H1 (cell line): ENCODE results near the gene AKR7A3. TPM values are rescaled to one million over a fixed set of nuclear protein-coding genes. Genes with fewer than 3 reads are reported as not detected.

Source experiments
- CTCF ChIA-PET: fragments of 300-600 bp; sonication (Branson Sonifier 250); formaldehyde crosslinking; loops from one replicate; lab custom pipeline; 2021; ENCODE audit not compliant: partially characterized antibody; lab: Charles Lee
- POLR2A ChIA-PET: fragments of 300-600 bp; sonication (Branson Sonifier 250); formaldehyde crosslinking; loops from one replicate; lab custom pipeline; 2021; ENCODE audit warnings: inconsistent platforms; ENCODE audit not compliant: partially characterized antibody; lab: Charles Lee
- DNase-seq, 2 experiments: peaks; one replicate each; pipeline versions ENCODE4 v3.0.0 to v3.0.0-alpha.2; 2010 to 2022; ENCODE audit warnings: low spot score in 2 of 2, low read depth in 1 of 2, mixed read lengths in 1 of 2
- FAIRE-seq: peaks from 2 replicates; lab custom pipeline; 2011; peaks lifted over from hg19 to GRCh38; lab: Jason Lieb, UNC
- H2AFZ ChIP-seq: 2 replicates; pipeline ENCODE4 v1.8.1; 2012; ENCODE audit warnings: low read length, inconsistent platforms
- H2AK5ac ChIP-seq: 2 replicates; pipeline ENCODE4 v1.6.1; 2013; ENCODE audit warnings: low read depth, low read length
- H2BK120ac ChIP-seq: replicated peaks from 2 replicates; pipeline ENCODE3; 2013; ENCODE audit warnings: low read depth, low read length, inconsistent platforms
- H2BK12ac ChIP-seq: 2 replicates; pipeline ENCODE4 v1.6.1; 2013; ENCODE audit warnings: low read depth, low read length
- H2BK15ac ChIP-seq: 2 replicates; pipeline ENCODE4 v1.6.1; 2013; ENCODE audit warnings: low read length
- H2BK20ac ChIP-seq: 2 replicates; pipeline ENCODE4 v1.6.1; 2013; ENCODE audit warnings: low read length
- H2BK5ac ChIP-seq: 2 replicates; pipeline ENCODE4 v1.6.1; 2013; ENCODE audit warnings: low read depth, low read length
- H3K14ac ChIP-seq: 2 replicates; pipeline ENCODE4 v1.6.1; 2013; ENCODE audit warnings: inconsistent platforms; ENCODE audit not compliant: insufficient read length
- H3K18ac ChIP-seq: 2 replicates; pipeline ENCODE4 v1.6.1; 2013; ENCODE audit warnings: low read length; ENCODE audit errors: extremely low read depth
- H3K23ac ChIP-seq: 2 replicates; pipeline ENCODE4 v1.6.1; 2013; ENCODE audit warnings: inconsistent platforms; ENCODE audit not compliant: insufficient read length
- H3K23me2 ChIP-seq: 2 replicates; pipeline ENCODE4 v1.6.1; 2013; ENCODE audit warnings: low read depth, low read length
- H3K27ac ChIP-seq: 2 replicates; pipeline ENCODE4 v1.6.1; 2011; ENCODE audit warnings: low read depth, low read length, inconsistent platforms
- H3K27me3 ChIP-seq, 4 experiments: replicated peaks in 1 of 4; 1 replicate in 1 of 4; 2 replicates in 3 of 4; pipeline versions ENCODE4 v1.6.1 to v1.8.1; 2011 to 2013; ENCODE audit warnings: low read length in 3 of 4, mild to moderate bottlenecking in 3 of 4, inconsistent platforms in 2 of 4, mixed read lengths in 2 of 4, moderate library complexity in 1 of 4; ENCODE audit not compliant: control insufficient read depth in 3 of 4, insufficient read depth in 3 of 4; ENCODE audit errors: extremely low read depth in 1 of 4
- H3K36me3 ChIP-seq, 4 experiments: 2 replicates each; pipeline versions ENCODE4 v1.6.1 to v1.8.1; 2011 to 2013; ENCODE audit warnings: mild to moderate bottlenecking in 4 of 4, low read length in 3 of 4, moderate library complexity in 2 of 4, control low read depth in 1 of 4, inconsistent platforms in 1 of 4; ENCODE audit not compliant: insufficient read depth in 4 of 4, control insufficient read depth in 2 of 4
- H3K4ac ChIP-seq: replicated peaks from 2 replicates; pipeline ENCODE3; 2013; ENCODE audit warnings: low read length, low read depth, mixed read lengths, inconsistent platforms; ENCODE audit not compliant: insufficient read length
- H3K4me1 ChIP-seq, 4 experiments: replicated peaks in 1 of 4; 1 replicate in 1 of 4; 2 replicates in 3 of 4; pipeline versions ENCODE4 v1.6.1 to v1.8.1; 2011 to 2013; ENCODE audit warnings: low read length in 3 of 4, inconsistent platforms in 2 of 4, mixed read lengths in 1 of 4; ENCODE audit not compliant: insufficient read depth in 4 of 4, control insufficient read depth in 3 of 4
- H3K4me2 ChIP-seq, 2 experiments: 2 replicates each; pipeline versions ENCODE4 v1.6.1 to v1.8.1; 2011 to 2013; ENCODE audit warnings: low read depth in 2 of 2, low read length in 2 of 2, control low read depth in 1 of 2, inconsistent platforms in 1 of 2, mild to moderate bottlenecking in 1 of 2; ENCODE audit not compliant: insufficient read depth in 1 of 2
- H3K4me3 ChIP-seq, 4 experiments: fragments of 200-600, 300-600 bp in 1 of 4; sonication (generic), shearing (Covaris generic), sonication (Bioruptor Twin) in 1 of 4; 2 replicates each; pipeline versions ENCODE4 v1.5.1 to v1.8.1; 2011 to 2016; ENCODE audit warnings: low read length in 4 of 4, low read depth in 3 of 4, control low read depth in 2 of 4, inconsistent platforms in 2 of 4, mild to moderate bottlenecking in 2 of 4, mixed read lengths in 1 of 4, moderate library complexity in 1 of 4; ENCODE audit not compliant: insufficient read depth in 2 of 4; ENCODE audit errors: extremely low read depth in 1 of 4
- H3K56ac ChIP-seq: replicated peaks from 2 replicates; pipeline ENCODE3; 2013; ENCODE audit warnings: low read depth, mild to moderate bottlenecking, mixed read lengths, low read length, inconsistent platforms; ENCODE audit not compliant: insufficient read length
- H3K79me1 ChIP-seq: 2 replicates; pipeline ENCODE4 v1.6.1; 2013; ENCODE audit warnings: low read depth, low read length, control low read depth
- H3K79me2 ChIP-seq, 2 experiments: 2 replicates each; pipeline versions ENCODE4 v1.6.1 to v1.8.1; 2012 to 2013; ENCODE audit warnings: low read length in 2 of 2, mild to moderate bottlenecking in 2 of 2, inconsistent platforms in 1 of 2; ENCODE audit not compliant: insufficient read depth in 2 of 2, control insufficient read depth in 1 of 2
- H3K9ac ChIP-seq, 4 experiments: replicated peaks in 1 of 4; 1 replicate in 1 of 4; 2 replicates in 3 of 4; pipeline versions ENCODE4 v1.6.1 to v1.8.1; 2011 to 2013; ENCODE audit warnings: low read depth in 3 of 4, low read length in 3 of 4, control low read depth in 2 of 4, mild to moderate bottlenecking in 2 of 4, moderate library complexity in 2 of 4, inconsistent platforms in 1 of 4; ENCODE audit errors: extremely low read depth in 1 of 4
- H3K9me3 ChIP-seq, 2 experiments: 2 replicates each; pipeline versions ENCODE4 v1.6.1 to v1.8.1; 2012 to 2013; ENCODE audit warnings: mild to moderate bottlenecking in 2 of 2, moderate library complexity in 2 of 2, control low read depth in 1 of 2, inconsistent platforms in 1 of 2, low read depth in 1 of 2, low read length in 1 of 2, mixed read lengths in 1 of 2; ENCODE audit not compliant: insufficient read depth in 2 of 2
- H4K20me1 ChIP-seq, 2 experiments: replicated peaks in 1 of 2; 2 replicates each; pipeline versions ENCODE3 to v1.8.1; 2011 to 2013; ENCODE audit warnings: inconsistent platforms in 2 of 2, low read length in 2 of 2, mild to moderate bottlenecking in 1 of 2; ENCODE audit not compliant: insufficient read depth in 2 of 2, control insufficient read depth in 1 of 2
- H4K5ac ChIP-seq: 2 replicates; pipeline ENCODE4 v1.6.1; 2013; ENCODE audit warnings: low read length, low read depth, mixed read lengths, inconsistent platforms; ENCODE audit not compliant: insufficient read length
- H4K8ac ChIP-seq: 2 replicates; pipeline ENCODE4 v1.8.0; 2013; ENCODE audit warnings: mild to moderate bottlenecking, moderate library complexity, low read length, inconsistent platforms; ENCODE audit not compliant: insufficient read depth; ENCODE audit errors: extremely low read depth
- H4K91ac ChIP-seq: replicated peaks from 2 replicates; pipeline ENCODE3; 2013; ENCODE audit warnings: low read length, mixed read lengths, inconsistent platforms; ENCODE audit not compliant: insufficient read length
- CBX5 ChIP-seq: fragments of 300-800, 300-1000 bp; sonication (generic); IDR thresholded peaks from 2 replicates; pipeline ENCODE4 v1.7.1; 2016; ENCODE audit warnings: antibody characterized with exemption, low read length, low read depth
- CTBP2 ChIP-seq: IDR thresholded peaks from 2 replicates; pipeline ENCODE4 v1.7.0; 2011; ENCODE audit warnings: borderline replicate concordance, mild to moderate bottlenecking, moderate library complexity, mixed read lengths, low read length; ENCODE audit not compliant: insufficient read depth, insufficient read length
- EGR1 ChIP-seq: IDR thresholded peaks from 2 replicates; pipeline ENCODE4 v1.6.1; 2011; ENCODE audit warnings: low read depth, low read length, borderline replicate concordance
- KDM5A ChIP-seq: fragments of 200-600 bp; IDR thresholded peaks from 2 replicates; pipeline ENCODE4 v1.7.1; 2012; ENCODE audit warnings: mild to moderate bottlenecking, low read length, inconsistent platforms, mixed read lengths
- POLR2AphosphoS5 ChIP-seq: IDR thresholded peaks from 2 replicates; pipeline ENCODE4 v1.6.1; 2011; ENCODE audit warnings: low read depth, low read length
- POU5F1 ChIP-seq: IDR thresholded peaks from 2 replicates; pipeline ENCODE4 v1.6.1; 2011; ENCODE audit warnings: low read depth, mild to moderate bottlenecking, low read length, moderate library complexity
- RBBP5 ChIP-seq: IDR thresholded peaks from 2 replicates; pipeline ENCODE4 v1.7.1; 2012; ENCODE audit warnings: low read depth, mild to moderate bottlenecking, inconsistent platforms, low read length, moderate library complexity, borderline replicate concordance
- RNF2 ChIP-seq: fragments of 200-900, 300-1000 bp; sonication (generic); IDR thresholded peaks from 2 replicates; pipeline ENCODE4 v1.7.1; 2016; ENCODE audit warnings: borderline replicate concordance, low read depth, mild to moderate bottlenecking, antibody characterized with exemption, low read length; ENCODE audit not compliant: poor library complexity, severe bottlenecking; ENCODE audit errors: missing control alignments
- SAP30 ChIP-seq: fragments of 300-600 bp; sonication (generic); IDR thresholded peaks from 2 replicates; pipeline ENCODE4 v1.7.1; 2012; ENCODE audit warnings: low read length, moderate library complexity, mild to moderate bottlenecking, inconsistent platforms; ENCODE audit not compliant: insufficient read depth, insufficient replicate concordance
- TAF7 ChIP-seq: optimal IDR thresholded peaks from 2 replicates; pipeline ENCODE3; 2011; ENCODE audit warnings: low read depth, mild to moderate bottlenecking, inconsistent platforms, low read length, moderate library complexity, borderline replicate concordance
- WGBS, 2 experiments: shearing (Covaris generic) in 1 of 2; methylation state at CpG; one replicate each; pipeline versions ENCODE4 v1.1.6 to v1.1.7; 2013 to 2015; ENCODE audit warnings: low lambda C conversion rate in 2 of 2, mixed read lengths in 2 of 2, inconsistent platforms in 1 of 2, low coverage in 1 of 2, missing lambda C conversion rate in 1 of 2; ENCODE audit not compliant: insufficient replicate concordance in 2 of 2, insufficient coverage in 1 of 2, insufficient read length in 1 of 2; ENCODE audit errors: extremely low coverage in 1 of 2, missing lambda C conversion rate in 1 of 2; 5-methylcytosine and 5-hydroxymethylcytosine counted together
- polyA plus RNA-seq, 7 experiments: library from polyadenylated mRNA; depleted of rRNA in 3 of 7; stranded (reverse) in 5 of 7; unstranded in 2 of 7; fragments of >200 nt in 5 of 7; fragments of 200-250 nt in 2 of 7; gene quantifications; 1 replicate in 5 of 7; 2 replicates in 1 of 7; 4 replicates in 1 of 7; pipeline versions ENCODE4 v1.2.1 to v1.2.3, GENCODE V29; 2011 to 2013; ENCODE audit warnings: missing spikeins in 2 of 7, mixed read lengths in 2 of 7
- total RNA-seq: library from RNA; stranded (reverse); fragmentation: NEBNext Ultra II Directional; extraction: Animal tissue kit (Norgen Biotek cat#: 25700); gene quantifications from 2 replicates; pipeline ENCODE4 v1.2.1, GENCODE V29; 2021
- TF ChIP-seq, protein P1 (sequence below): IDR thresholded peaks from 2 replicates; pipeline ENCODE4 v1.6.1; 2012; ENCODE audit warnings: inconsistent platforms

AKR7A3 gene
- total and polyA plus RNA-seq, 2 of the 8 experiments (the other 6 are each of a cell fraction or from before 2014, with no cell fraction given), result 0.62 to 0.65 TPM

DNA sequence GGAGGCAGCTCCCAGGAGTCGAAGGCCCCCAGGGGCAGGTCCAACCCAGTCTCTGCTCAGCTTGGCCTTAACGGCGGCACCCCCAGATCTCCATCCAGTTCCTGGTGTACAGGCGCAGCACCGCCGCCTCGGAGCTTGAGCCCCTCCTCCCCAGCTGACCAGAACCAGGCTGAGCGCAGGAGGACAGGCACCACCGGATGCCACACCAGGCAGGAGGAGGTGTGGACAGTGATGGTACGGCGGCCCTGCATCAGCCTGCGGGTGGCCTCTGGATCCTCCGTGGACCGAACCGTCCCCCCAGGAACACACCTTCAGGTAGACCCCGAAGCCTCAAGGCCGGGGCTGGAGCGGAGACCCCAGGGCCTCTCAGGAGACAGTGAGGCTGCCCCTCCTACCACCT lies 39.9 kb upstream of the AKR7A3 start:
- no peak overlapping the region for H2BK20ac ChIP-seq
- no peak for DNase-seq
- no peak for FAIRE-seq
- no peak overlapping the region for H3K4me3 ChIP-seq
- H4K91ac ChIP-seq, result no peak overlapping the region
- H3K79me1 ChIP-seq, result no peaks in the 10 kb centered on the region; the same call in 1 of the 2 replicates
- no peak overlapping the region for H3K56ac ChIP-seq
- no peak overlapping the region for H3K27ac ChIP-seq
- no peak overlapping the region for H3K9ac ChIP-seq
- H3K27me3 ChIP-seq, result no peaks in the 10 kb centered on the region
- H3K23ac ChIP-seq, result no peak overlapping the region
- 91% methylated on average over 12 of the region's 18 CpGs; no CpG with 5 or more reads in 1 of the 2 experiments for WGBS, 2 experiments
- no peak overlapping the region for H3K4ac ChIP-seq
- H2AFZ ChIP-seq, result no peak overlapping the region
- H2BK120ac ChIP-seq, result no peak overlapping the region
- no peaks in the 10 kb centered on the region for H3K23me2 ChIP-seq
- H2AK5ac ChIP-seq, result no peak overlapping the region
- no peaks in the 10 kb centered on the region for H3K9me3 ChIP-seq
- no peak overlapping the region for H4K8ac ChIP-seq
- H3K4me2 ChIP-seq, result no peak overlapping the region
- no peak overlapping the region for H4K5ac ChIP-seq
- no peak overlapping the region for H2BK15ac ChIP-seq
- H2BK5ac ChIP-seq, result no peak overlapping the region
- CTCF ChIA-PET, result interaction anchor here (1.4 kb wide), 1 partner anchor 322 kb away, joined by 5 read pairs; no protein-coding TSS in a partner anchor
- H3K36me3 ChIP-seq, result peaks cover 5 to 16% (median 10%) of the 10 kb centered on the region in 4 experiments; a peak in 5 of 8 replicates
- POLR2A ChIA-PET, result interaction anchor here (13.3 kb wide), 1 partner anchor 11 kb away, joined by 143 read pairs; the partner anchor contains the start of genes AKR7A2 and SLC66A1
- no peaks in the 10 kb centered on the region for H3K4me1 ChIP-seq
- no peak overlapping the region for H3K18ac ChIP-seq
- no peak overlapping the region for H3K14ac ChIP-seq
- H2BK12ac ChIP-seq, result no peak overlapping the region
- H3K79me2 ChIP-seq, result no peaks in the 10 kb centered on the region
- peaks cover 0 to 13% of the 10 kb centered on the region in 2 experiments for H4K20me1 ChIP-seq
- TF ChIP-seq RBBP5, result no peak
- no peak for TF ChIP-seq CTBP2
- no peak for TF ChIP-seq POLR2AphosphoS5
- no peak for TF ChIP-seq EGR1
- no peak for TF ChIP-seq KDM5A
- no peak for TF ChIP-seq RNF2
- no peak for TF ChIP-seq CBX5
- TF ChIP-seq SAP30, result no peak
- no peak for TF ChIP-seq TAF7
- TF ChIP-seq POU5F1, result no peak
- TF ChIP-seq, protein P1, sequence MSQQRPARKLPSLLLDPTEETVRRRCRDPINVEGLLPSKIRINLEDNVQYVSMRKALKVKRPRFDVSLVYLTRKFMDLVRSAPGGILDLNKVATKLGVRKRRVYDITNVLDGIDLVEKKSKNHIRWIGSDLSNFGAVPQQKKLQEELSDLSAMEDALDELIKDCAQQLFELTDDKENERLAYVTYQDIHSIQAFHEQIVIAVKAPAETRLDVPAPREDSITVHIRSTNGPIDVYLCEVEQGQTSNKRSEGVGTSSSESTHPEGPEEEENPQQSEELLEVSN, result no peak
